Liver (tissue), 9 donors: Measurements from ENCODE around the gene HRH3. TPM values are rescaled to one million over a fixed set of nuclear protein-coding genes. Genes with fewer than 3 reads are reported as not detected.

Experiments
- DNase-seq: peaks from one replicate; pipeline ENCODE4 v3.0.0-alpha.2; 2017; ENCODE audit warnings: low spot score
- H3K27ac ChIP-seq, 2 donors: one replicate each; pipeline ENCODE4 v1.7.0; 2013; ENCODE audit warnings: inconsistent platforms in 2 of 2, low read length in 2 of 2, control low read depth in 1 of 2, low read depth in 1 of 2, mild to moderate bottlenecking in 1 of 2
- H3K27me3 ChIP-seq, 4 donors: one replicate each; pipeline versions ENCODE4 v1.6.1 to v1.7.0; 2013; ENCODE audit warnings: low read length in 3 of 4, inconsistent platforms in 1 of 4, mild to moderate bottlenecking in 1 of 4, moderate library complexity in 1 of 4; ENCODE audit not compliant: control insufficient read depth in 4 of 4, insufficient read depth in 4 of 4
- H3K36me3 ChIP-seq, 4 donors: one replicate each; pipeline versions ENCODE4 v1.6.1 to v1.7.0; 2013; ENCODE audit warnings: low read length in 3 of 4, mild to moderate bottlenecking in 3 of 4, low read depth in 1 of 4, moderate library complexity in 1 of 4; ENCODE audit not compliant: control insufficient read depth in 4 of 4, insufficient read depth in 3 of 4
- H3K4me1 ChIP-seq, 4 donors: one replicate each; pipeline versions ENCODE4 v1.6.1 to v1.7.0; 2013; ENCODE audit warnings: low read length in 3 of 4, mild to moderate bottlenecking in 3 of 4, moderate library complexity in 1 of 4; ENCODE audit not compliant: control insufficient read depth in 4 of 4, insufficient read depth in 4 of 4
- H3K4me3 ChIP-seq, 3 donors: one replicate each; pipeline versions ENCODE4 v1.6.1 to v1.7.0; 2013; ENCODE audit warnings: low read length in 3 of 3, control low read depth in 1 of 3, low read depth in 1 of 3, mild to moderate bottlenecking in 1 of 3
- H3K9ac ChIP-seq, 2 donors: one replicate each; pipeline ENCODE4 v1.7.0; 2013; ENCODE audit warnings: low read length in 2 of 2, mild to moderate bottlenecking in 2 of 2, moderate library complexity in 2 of 2, control low read depth in 1 of 2, low read depth in 1 of 2
- H3K9me3 ChIP-seq, 4 donors: one replicate each; pipeline versions ENCODE4 v1.6.1 to v1.7.0; 2013; ENCODE audit warnings: low read length in 3 of 4; ENCODE audit not compliant: control insufficient read depth in 4 of 4
- ATF3 ChIP-seq: IDR thresholded peaks from 2 replicates; pipeline ENCODE4 v1.6.1; 2016; ENCODE audit warnings: antibody characterized with exemption
- CTCF ChIP-seq: fragments of 150-350 bp; IDR thresholded peaks from 2 replicates; pipeline ENCODE4 v1.5.1; 2017; ENCODE audit warnings: improper control_type of control experiment, low read depth, low read length; ENCODE audit not compliant: missing input control
- EGR1 ChIP-seq, 2 donors: IDR thresholded peaks; 2 replicates each; pipeline ENCODE4 v1.6.1; 2016 to 2018; ENCODE audit warnings: antibody characterized with exemption in 2 of 2, low read depth in 2 of 2
- FOXA1 ChIP-seq: IDR thresholded peaks from 2 replicates; pipeline ENCODE4 v1.6.1; 2016; ENCODE audit warnings: antibody characterized with exemption
- FOXA2 ChIP-seq: IDR thresholded peaks from 2 replicates; pipeline ENCODE4 v1.6.1; 2016; ENCODE audit warnings: antibody characterized with exemption
- GABPA ChIP-seq, 2 donors: IDR thresholded peaks in 1 of 2; conservative IDR thresholded peaks in 1 of 2; 2 replicates each; pipeline ENCODE4 v1.6.1; 2016; ENCODE audit warnings: antibody characterized with exemption in 2 of 2, mild to moderate bottlenecking in 1 of 2, moderate library complexity in 1 of 2
- HNF4A ChIP-seq, 2 donors: conservative IDR thresholded peaks; 2 replicates each; pipeline ENCODE4 v1.6.1; 2016; ENCODE audit warnings: antibody characterized with exemption in 2 of 2, mild to moderate bottlenecking in 2 of 2
- HNF4G ChIP-seq: IDR thresholded peaks from 2 replicates; pipeline ENCODE4 v1.6.1; 2016; ENCODE audit warnings: antibody characterized with exemption
- JUND ChIP-seq, 2 donors: IDR thresholded peaks; 2 replicates each; pipeline ENCODE4 v1.6.1; 2016; ENCODE audit warnings: antibody characterized with exemption in 2 of 2
- MAX ChIP-seq: IDR thresholded peaks from 2 replicates; pipeline ENCODE4 v1.6.1; 2016; ENCODE audit warnings: antibody characterized with exemption
- NR2F2 ChIP-seq: IDR thresholded peaks from 2 replicates; pipeline ENCODE4 v1.6.1; 2016; ENCODE audit warnings: antibody characterized with exemption
- RAD21 ChIP-seq, 2 donors: IDR thresholded peaks; 2 replicates each; pipeline ENCODE4 v1.6.1; 2016; ENCODE audit warnings: antibody characterized with exemption in 2 of 2, mild to moderate bottlenecking in 2 of 2
- REST ChIP-seq: IDR thresholded peaks from 2 replicates; pipeline ENCODE4 v1.6.1; 2016; ENCODE audit warnings: antibody characterized with exemption, mild to moderate bottlenecking
- RXRA ChIP-seq, 2 donors: IDR thresholded peaks; 2 replicates each; pipeline ENCODE4 v1.6.1; 2017 to 2018; ENCODE audit warnings: antibody characterized with exemption in 2 of 2, mild to moderate bottlenecking in 1 of 2
- SP1 ChIP-seq: IDR thresholded peaks from 2 replicates; pipeline ENCODE4 v1.6.1; 2018; ENCODE audit warnings: antibody characterized with exemption, mild to moderate bottlenecking
- TAF1 ChIP-seq: conservative IDR thresholded peaks from 2 replicates; pipeline ENCODE4 v1.6.1; 2016; ENCODE audit warnings: antibody characterized with exemption, mild to moderate bottlenecking
- YY1 ChIP-seq: IDR thresholded peaks from 2 replicates; pipeline ENCODE4 v1.6.1; 2016; ENCODE audit warnings: antibody characterized with exemption, mild to moderate bottlenecking
- ZBTB33 ChIP-seq: IDR thresholded peaks from 2 replicates; pipeline ENCODE4 v1.6.1; 2016; ENCODE audit warnings: antibody characterized with exemption
- WGBS: extraction: QIAGEN DNeasy Blood & Tissue Kit; methylation state at CpG from one replicate; pipeline ENCODE4 v1.1.7; 2013; 5-methylcytosine and 5-hydroxymethylcytosine counted together
- polyA plus RNA-seq, 2 donors: library from polyadenylated mRNA; stranded (reverse) in 1 of 2; unstranded in 1 of 2; fragments of 200-250 nt in 1 of 2; fragments of >200 nt in 1 of 2; fragmentation: Nextera tagmentation in 1 of 2; extraction: Ambion mirVana in 1 of 2; gene quantifications; one replicate each; pipeline versions ENCODE4 v1.2.1 to v1.2.3, GENCODE V29; 2013 to 2015
- total RNA-seq, 2 donors: library from RNA; depleted of rRNA; stranded (reverse); fragments of >200 nt; gene quantifications; one replicate each; pipeline ENCODE4 v1.2.3, GENCODE V29; 2014
- donor health status: healthy.
- donor health status: healthy.
- donor health status: healthy.
- donor health status: healthy.
- donor health status: healthy.

HRH3 gene
- total and polyA plus RNA-seq, 4 donors, result not detected

- Histone ChIP-seq H3K36me3 (peaks cover 2 to 45% (median 18%) of the 10 kb centered on the region in 4 donors), H3K4me1 (no peaks in the 10 kb centered on the region), H3K9ac (no peak overlapping the region), H3K27me3 (no peaks in the 10 kb centered on the region), H3K9me3 (no peaks in the 10 kb centered on the region), H3K4me3 (no peak overlapping the region), H3K27ac (no peak overlapping the region)
- WGBS, result 93% methylated on average over 20 of the region's 20 CpGs
- TF ChIP-seq CTCF, result no peak
- TF ChIP-seq FOXA1, result no peak
- no peak for TF ChIP-seq RAD21 (IDR thresholded peaks at IDR 0.05)
- no peak for TF ChIP-seq HNF4A (conservative IDR thresholded peaks at IDR 0.05)
- TF ChIP-seq REST, result no peak
- no peak for TF ChIP-seq GABPA (IDR thresholded peaks at IDR 0.05 in 1 of 2, conservative IDR thresholded peaks at IDR 0.05 in 1 of 2)
- no peak for TF ChIP-seq JUND (IDR thresholded peaks at IDR 0.05)
- TF ChIP-seq FOXA2, result no peak
- no peak for TF ChIP-seq HNF4G
- TF ChIP-seq SP1, result no peak
- no peak for TF ChIP-seq ATF3
- no peak for TF ChIP-seq EGR1 (IDR thresholded peaks at IDR 0.05; ENCODE audit: low read depth in 2 of 2)
- TF ChIP-seq RXRA (IDR thresholded peaks at IDR 0.05), result no peak
- TF ChIP-seq MAX, result no peak
- no peak for TF ChIP-seq ZBTB33
- no peak for TF ChIP-seq YY1
- TF ChIP-seq TAF1, result no peak
- no peak for TF ChIP-seq NR2F2
- DNase-seq, result no peak
Measured at GRCh38 chr20:62258499-62259293, 38.6 kb upstream of the HRH3 start.
